Measurements from ENCODE around the gene UNC119. TPM values are rescaled to one million over a fixed set of nuclear protein-coding genes. Genes with fewer than 3 reads are reported as not detected.

Gene UNC119
- polyA plus RNA-seq, 2 of the 4 experiments (the other 2 are of a cell fraction) = 27.8 to 50.5 TPM

DNA sequence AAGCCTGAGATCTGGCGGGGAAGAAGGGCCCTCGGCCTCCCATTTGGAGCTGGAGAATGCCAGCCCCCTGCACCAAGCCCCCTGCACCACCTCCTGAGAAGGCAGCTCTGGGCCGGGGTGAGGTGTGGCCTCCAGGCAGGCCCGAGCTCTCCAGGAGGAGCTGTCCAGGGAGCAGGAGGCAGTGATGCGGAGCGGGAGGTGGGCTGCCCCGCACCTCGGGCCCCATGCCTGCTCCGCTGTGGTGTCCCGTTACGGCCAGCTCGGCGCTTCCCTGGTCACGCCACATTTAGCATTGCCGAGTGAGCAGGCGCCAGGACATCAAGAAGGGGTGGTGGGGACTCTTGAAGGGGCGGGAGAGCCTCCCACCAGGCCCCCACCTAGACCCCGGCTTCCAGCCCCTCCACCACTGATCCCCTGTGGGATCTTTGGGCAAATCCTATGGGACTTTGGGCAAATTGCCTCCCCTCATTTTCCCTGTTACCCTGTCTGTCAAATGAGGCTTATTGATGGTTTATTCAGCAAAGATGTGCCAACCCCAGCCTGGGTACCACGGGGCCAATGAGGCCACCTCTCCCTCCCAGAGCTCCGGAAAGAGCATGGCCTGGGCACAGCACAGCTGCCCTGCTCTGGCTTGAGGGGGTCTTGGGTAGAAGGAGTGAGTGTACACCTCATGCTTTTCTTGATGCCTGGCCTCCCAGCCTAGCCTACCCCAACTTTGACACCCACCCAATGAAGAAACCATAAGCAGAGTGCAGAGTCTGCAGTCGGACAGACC lies 30.9 kb downstream of the UNC119 start:
- ChIA-PET CTCF (interaction anchor here (0.7 to 3.2 kb wide), 11 partner anchors 11 to 140 kb away, joined by 3 to 11 read pairs (median 3); partner anchors contain the start of genes SDF2 and SUPT6H), POLR2A (no interaction called here)
- Histone ChIP-seq H3K4me3 (no peak overlapping the region), H3K9me3 (no peaks in the 10 kb centered on the region; the same call in 2 of the 3 replicates), H3K4me2 (no peak overlapping the region), H3K4me1 (peaks cover 20% of the 10 kb centered on the region), H3K27ac (no peak overlapping the region)
- no peak for FAIRE-seq
- 73% methylated on average over 21 of the region's 21 CpGs for WGBS (ENCODE audit: missing lambda C conversion rate)
- ATAC-seq = no peak
- TF ChIP-seq MAZ (IDR thresholded peaks at IDR 0.05; ENCODE audit: borderline replicate concordance, low read depth, low read length) (no peak), ESRRA (IDR thresholded peaks at IDR 0.05; ENCODE audit: borderline replicate concordance, low read length) (no peak), KDM1A (IDR thresholded peaks at IDR 0.05; ENCODE audit: low read depth) (no peak), TP53 (CRISPR knock-in tag; IDR thresholded peaks at IDR 0.05) (no peak), CBX8 (IDR thresholded peaks at IDR 0.05) (no peak), GATA3 (IDR thresholded peaks at IDR 0.05; ENCODE audit: borderline replicate concordance) (no peak), BHLHE40 (IDR thresholded peaks at IDR 0.05; ENCODE audit: low read depth, low read length) (no peak), SMC3 (IDR thresholded peaks at IDR 0.05) (no peak), ZNF302 (CRISPR knock-in tag; IDR thresholded peaks at IDR 0.05) (no peak), HEYL (CRISPR knock-in tag; IDR thresholded peaks at IDR 0.05) (no peak), FOSB (CRISPR knock-in tag; IDR thresholded peaks at IDR 0.05) (no peak)
- TF ChIP-seq, protein P1, sequence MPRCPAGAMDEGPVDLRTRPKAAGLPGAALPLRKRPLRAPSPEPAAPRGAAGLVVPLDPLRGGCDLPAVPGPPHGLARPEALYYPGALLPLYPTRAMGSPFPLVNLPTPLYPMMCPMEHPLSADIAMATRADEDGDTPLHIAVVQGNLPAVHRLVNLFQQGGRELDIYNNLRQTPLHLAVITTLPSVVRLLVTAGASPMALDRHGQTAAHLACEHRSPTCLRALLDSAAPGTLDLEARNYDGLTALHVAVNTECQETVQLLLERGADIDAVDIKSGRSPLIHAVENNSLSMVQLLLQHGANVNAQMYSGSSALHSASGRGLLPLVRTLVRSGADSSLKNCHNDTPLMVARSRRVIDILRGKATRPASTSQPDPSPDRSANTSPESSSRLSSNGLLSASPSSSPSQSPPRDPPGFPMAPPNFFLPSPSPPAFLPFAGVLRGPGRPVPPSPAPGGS (IDR thresholded peaks at IDR 0.05) = no peak
- TF ChIP-seq, protein P2, sequence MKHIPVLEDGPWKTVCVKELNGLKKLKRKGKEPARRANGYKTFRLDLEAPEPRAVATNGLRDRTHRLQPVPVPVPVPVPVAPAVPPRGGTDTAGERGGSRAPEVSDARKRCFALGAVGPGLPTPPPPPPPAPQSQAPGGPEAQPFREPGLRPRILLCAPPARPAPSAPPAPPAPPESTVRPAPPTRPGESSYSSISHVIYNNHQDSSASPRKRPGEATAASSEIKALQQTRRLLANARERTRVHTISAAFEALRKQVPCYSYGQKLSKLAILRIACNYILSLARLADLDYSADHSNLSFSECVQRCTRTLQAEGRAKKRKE (CRISPR knock-in tag; IDR thresholded peaks at IDR 0.05; ENCODE audit: low read depth) = no peak
- TF ChIP-seq, protein P3, sequence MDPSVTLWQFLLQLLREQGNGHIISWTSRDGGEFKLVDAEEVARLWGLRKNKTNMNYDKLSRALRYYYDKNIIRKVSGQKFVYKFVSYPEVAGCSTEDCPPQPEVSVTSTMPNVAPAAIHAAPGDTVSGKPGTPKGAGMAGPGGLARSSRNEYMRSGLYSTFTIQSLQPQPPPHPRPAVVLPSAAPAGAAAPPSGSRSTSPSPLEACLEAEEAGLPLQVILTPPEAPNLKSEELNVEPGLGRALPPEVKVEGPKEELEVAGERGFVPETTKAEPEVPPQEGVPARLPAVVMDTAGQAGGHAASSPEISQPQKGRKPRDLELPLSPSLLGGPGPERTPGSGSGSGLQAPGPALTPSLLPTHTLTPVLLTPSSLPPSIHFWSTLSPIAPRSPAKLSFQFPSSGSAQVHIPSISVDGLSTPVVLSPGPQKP (IDR thresholded peaks at IDR 0.05; ENCODE audit: low read depth, low read length) = no peak
- DNase-seq (ENCODE audit: low read depth in 1 of 2, low spot score in 1 of 2) = no peak

DNA sequence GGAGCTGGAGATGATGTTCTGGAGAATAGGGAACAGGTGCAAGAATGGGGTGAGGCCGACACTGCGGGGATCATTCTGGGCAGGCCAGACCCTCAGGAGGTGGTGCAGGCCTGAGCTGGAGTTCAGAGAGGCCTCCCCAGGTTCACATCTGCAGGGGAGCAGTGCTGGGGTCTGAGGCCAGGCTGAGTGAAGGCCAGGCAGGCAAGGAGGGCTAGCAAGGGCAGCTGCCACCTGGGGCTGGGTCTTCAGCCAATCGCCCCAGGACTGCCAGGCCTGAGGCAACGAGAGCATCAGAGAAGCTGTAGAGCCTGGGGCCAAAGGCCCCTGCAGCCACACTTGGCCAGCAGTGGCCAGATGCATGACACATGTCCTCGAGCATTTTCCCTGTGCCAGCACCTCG lies 31.7 kb downstream of the UNC119 start:
- Histone ChIP-seq H3K27ac (no peak overlapping the region), H3K9me3 (peaks cover 4% of the 10 kb centered on the region; the same call in 2 of the 3 replicates), H3K4me1 (peaks cover 13% of the 10 kb centered on the region), H3K4me3 (no peak overlapping the region), H3K4me2 (no peak overlapping the region)
- TF ChIP-seq HDAC2 (IDR thresholded peaks at IDR 0.05) (no peak), RARB (CRISPR knock-in tag; IDR thresholded peaks at IDR 0.05) (no peak), NPAS2 (CRISPR knock-in tag; IDR thresholded peaks at IDR 0.05; ENCODE audit: borderline replicate concordance) (no peak), ZC3H11A (IDR thresholded peaks at IDR 0.05) (no peak), ESRRA (IDR thresholded peaks at IDR 0.05; ENCODE audit: borderline replicate concordance, low read length) (no peak), POLR2A (IDR thresholded peaks at IDR 0.05; ENCODE audit: low read length) (no peak), MYC (IDR thresholded peaks at IDR 0.05; ENCODE audit: borderline replicate concordance, low read length) (no peak), HOXB5 (CRISPR knock-in tag; IDR thresholded peaks at IDR 0.05) (no peak), EP300 (IDR thresholded peaks at IDR 0.05) (no peak), EHF (CRISPR knock-in tag; IDR thresholded peaks at IDR 0.05) (no peak), CHD4 (IDR thresholded peaks at IDR 0.05; ENCODE audit: borderline replicate concordance) (no peak), CEBPB (IDR thresholded peaks at IDR 0.05) (no peak), SMC3 (IDR thresholded peaks at IDR 0.05) (no peak)
- TF ChIP-seq, protein P4, sequence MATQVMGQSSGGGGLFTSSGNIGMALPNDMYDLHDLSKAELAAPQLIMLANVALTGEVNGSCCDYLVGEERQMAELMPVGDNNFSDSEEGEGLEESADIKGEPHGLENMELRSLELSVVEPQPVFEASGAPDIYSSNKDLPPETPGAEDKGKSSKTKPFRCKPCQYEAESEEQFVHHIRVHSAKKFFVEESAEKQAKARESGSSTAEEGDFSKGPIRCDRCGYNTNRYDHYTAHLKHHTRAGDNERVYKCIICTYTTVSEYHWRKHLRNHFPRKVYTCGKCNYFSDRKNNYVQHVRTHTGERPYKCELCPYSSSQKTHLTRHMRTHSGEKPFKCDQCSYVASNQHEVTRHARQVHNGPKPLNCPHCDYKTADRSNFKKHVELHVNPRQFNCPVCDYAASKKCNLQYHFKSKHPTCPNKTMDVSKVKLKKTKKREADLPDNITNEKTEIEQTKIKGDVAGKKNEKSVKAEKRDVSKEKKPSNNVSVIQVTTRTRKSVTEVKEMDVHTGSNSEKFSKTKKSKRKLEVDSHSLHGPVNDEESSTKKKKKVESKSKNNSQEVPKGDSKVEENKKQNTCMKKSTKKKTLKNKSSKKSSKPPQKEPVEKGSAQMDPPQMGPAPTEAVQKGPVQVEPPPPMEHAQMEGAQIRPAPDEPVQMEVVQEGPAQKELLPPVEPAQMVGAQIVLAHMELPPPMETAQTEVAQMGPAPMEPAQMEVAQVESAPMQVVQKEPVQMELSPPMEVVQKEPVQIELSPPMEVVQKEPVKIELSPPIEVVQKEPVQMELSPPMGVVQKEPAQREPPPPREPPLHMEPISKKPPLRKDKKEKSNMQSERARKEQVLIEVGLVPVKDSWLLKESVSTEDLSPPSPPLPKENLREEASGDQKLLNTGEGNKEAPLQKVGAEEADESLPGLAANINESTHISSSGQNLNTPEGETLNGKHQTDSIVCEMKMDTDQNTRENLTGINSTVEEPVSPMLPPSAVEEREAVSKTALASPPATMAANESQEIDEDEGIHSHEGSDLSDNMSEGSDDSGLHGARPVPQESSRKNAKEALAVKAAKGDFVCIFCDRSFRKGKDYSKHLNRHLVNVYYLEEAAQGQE (IDR thresholded peaks at IDR 0.05) = no peak
- TF ChIP-seq, protein P5, sequence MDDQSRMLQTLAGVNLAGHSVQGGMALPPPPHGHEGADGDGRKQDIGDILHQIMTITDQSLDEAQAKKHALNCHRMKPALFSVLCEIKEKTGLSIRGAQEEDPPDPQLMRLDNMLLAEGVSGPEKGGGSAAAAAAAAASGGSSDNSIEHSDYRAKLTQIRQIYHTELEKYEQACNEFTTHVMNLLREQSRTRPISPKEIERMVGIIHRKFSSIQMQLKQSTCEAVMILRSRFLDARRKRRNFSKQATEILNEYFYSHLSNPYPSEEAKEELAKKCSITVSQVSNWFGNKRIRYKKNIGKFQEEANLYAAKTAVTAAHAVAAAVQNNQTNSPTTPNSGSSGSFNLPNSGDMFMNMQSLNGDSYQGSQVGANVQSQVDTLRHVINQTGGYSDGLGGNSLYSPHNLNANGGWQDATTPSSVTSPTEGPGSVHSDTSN (IDR thresholded peaks at IDR 0.05) = no peak
- TF ChIP-seq, protein P1 (IDR thresholded peaks at IDR 0.05) = no peak
- WGBS (ENCODE audit: missing lambda C conversion rate) = 69% methylated on average over 6 of the region's 6 CpGs
- CTCF ChIA-PET = interaction anchor here (0.7 to 3.2 kb wide), 14 partner anchors 11 to 141 kb away, joined by 3 to 11 read pairs (median 3); partner anchors contain the start of genes SDF2 and SUPT6H
- FAIRE-seq (no peak), DNase-seq (ENCODE audit: low read depth in 1 of 2, low spot score in 1 of 2) (no peak), ATAC-seq (no peak)
- POLR2A ChIA-PET = no interaction called here
